ENCODE results near the gene ENOPH1.

ENOPH1 gene

DNA sequence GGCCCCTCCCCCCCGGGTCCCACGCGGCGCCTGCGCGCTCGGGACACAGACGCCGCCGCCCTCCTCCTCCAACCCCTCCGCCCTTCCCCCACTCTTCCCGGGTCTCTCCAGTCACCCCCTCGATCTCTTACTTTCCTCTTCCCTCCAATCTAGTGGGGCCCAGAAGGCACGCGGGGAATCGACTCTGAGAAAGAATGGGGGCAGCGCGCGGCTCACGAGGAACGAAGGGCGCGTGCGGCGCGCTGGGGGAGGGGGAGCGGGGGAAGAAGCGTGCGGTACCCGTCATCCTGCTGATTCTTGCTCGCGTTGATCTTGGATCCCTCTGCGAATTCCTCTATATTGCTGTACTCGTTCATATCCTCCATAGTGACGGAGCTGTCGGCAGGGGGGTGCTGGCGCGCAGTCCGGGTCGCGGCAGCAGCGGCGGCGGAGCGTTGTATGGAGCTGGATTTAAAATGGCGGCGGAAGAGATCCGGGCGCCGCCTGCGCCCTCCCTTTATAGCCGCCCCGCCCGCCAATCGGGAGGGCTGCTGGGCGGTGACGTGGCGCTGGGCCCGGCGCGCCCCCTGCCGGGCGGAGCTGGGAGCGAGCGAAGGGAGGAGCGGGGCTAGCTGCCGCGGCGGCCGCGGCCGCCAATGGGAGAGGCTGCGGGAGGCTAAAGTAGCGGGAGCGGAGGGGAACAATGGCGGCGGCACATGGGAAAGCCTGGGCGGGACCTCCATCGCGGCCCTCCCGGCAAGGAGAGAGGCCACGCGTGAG, 1.2 kb upstream of the ENOPH1 start (continued):
- no peak for TF ChIP-seq ZNF248 (tag by site-specific recombination; IDR thresholded peaks at IDR 0.05)
- TF ChIP-seq, protein P1, sequence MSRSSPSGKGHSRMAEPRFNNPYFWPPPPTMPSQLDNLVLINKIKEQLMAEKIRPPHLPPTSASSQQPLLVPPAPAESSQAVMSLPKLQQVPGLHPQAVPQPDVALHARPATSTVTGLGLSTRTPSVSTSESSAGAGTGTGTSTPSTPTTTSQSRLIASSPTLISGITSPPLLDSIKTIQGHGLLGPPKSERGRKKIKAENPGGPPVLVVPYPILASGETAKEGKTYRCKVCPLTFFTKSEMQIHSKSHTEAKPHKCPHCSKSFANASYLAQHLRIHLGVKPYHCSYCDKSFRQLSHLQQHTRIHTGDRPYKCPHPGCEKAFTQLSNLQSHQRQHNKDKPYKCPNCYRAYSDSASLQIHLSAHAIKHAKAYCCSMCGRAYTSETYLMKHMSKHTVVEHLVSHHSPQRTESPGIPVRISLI (tag by site-specific recombination; IDR thresholded peaks at IDR 0.05): no peak
- TF ChIP-seq, protein P2, sequence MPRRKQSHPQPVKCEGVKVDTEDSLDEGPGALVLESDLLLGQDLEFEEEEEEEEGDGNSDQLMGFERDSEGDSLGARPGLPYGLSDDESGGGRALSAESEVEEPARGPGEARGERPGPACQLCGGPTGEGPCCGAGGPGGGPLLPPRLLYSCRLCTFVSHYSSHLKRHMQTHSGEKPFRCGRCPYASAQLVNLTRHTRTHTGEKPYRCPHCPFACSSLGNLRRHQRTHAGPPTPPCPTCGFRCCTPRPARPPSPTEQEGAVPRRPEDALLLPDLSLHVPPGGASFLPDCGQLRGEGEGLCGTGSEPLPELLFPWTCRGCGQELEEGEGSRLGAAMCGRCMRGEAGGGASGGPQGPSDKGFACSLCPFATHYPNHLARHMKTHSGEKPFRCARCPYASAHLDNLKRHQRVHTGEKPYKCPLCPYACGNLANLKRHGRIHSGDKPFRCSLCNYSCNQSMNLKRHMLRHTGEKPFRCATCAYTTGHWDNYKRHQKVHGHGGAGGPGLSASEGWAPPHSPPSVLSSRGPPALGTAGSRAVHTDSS (tag by site-specific recombination; IDR thresholded peaks at IDR 0.05): no peak
- TF ChIP-seq ZNF366 (tag by site-specific recombination; conservative IDR thresholded peaks at IDR 0.05): peak; percentile 42; the same call in 1 of the 2 replicates
- TF ChIP-seq TRIM28 (IDR thresholded peaks at IDR 0.05; ENCODE audit: borderline replicate concordance, low read length): no peak
- no peak for TF ChIP-seq ZBTB20 (tag by site-specific recombination; IDR thresholded peaks at IDR 0.05)
- TF ChIP-seq, protein P3, sequence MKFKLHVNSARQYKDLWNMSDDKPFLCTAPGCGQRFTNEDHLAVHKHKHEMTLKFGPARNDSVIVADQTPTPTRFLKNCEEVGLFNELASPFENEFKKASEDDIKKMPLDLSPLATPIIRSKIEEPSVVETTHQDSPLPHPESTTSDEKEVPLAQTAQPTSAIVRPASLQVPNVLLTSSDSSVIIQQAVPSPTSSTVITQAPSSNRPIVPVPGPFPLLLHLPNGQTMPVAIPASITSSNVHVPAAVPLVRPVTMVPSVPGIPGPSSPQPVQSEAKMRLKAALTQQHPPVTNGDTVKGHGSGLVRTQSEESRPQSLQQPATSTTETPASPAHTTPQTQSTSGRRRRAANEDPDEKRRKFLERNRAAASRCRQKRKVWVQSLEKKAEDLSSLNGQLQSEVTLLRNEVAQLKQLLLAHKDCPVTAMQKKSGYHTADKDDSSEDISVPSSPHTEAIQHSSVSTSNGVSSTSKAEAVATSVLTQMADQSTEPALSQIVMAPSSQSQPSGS (tag by site-specific recombination; IDR thresholded peaks at IDR 0.05; ENCODE audit: low read depth): no peak
- TF ChIP-seq ZNF473 (tag by site-specific recombination; IDR thresholded peaks at IDR 0.05): no peak
- TF ChIP-seq, protein P4, sequence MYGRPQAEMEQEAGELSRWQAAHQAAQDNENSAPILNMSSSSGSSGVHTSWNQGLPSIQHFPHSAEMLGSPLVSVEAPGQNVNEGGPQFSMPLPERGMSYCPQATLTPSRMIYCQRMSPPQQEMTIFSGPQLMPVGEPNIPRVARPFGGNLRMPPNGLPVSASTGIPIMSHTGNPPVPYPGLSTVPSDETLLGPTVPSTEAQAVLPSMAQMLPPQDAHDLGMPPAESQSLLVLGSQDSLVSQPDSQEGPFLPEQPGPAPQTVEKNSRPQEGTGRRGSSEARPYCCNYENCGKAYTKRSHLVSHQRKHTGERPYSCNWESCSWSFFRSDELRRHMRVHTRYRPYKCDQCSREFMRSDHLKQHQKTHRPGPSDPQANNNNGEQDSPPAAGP (tag by site-specific recombination; IDR thresholded peaks at IDR 0.05): 0 out of 2 replicates have a peak, but pooled peaks have one; percentile 32
- peak; percentile 66 for TF ChIP-seq SP2 (tag by site-specific recombination; IDR thresholded peaks at IDR 0.05)
- TF ChIP-seq ZNF214 (tag by site-specific recombination; IDR thresholded peaks at IDR 0.05; ENCODE audit: borderline replicate concordance): no peak
- TF ChIP-seq, protein P5, sequence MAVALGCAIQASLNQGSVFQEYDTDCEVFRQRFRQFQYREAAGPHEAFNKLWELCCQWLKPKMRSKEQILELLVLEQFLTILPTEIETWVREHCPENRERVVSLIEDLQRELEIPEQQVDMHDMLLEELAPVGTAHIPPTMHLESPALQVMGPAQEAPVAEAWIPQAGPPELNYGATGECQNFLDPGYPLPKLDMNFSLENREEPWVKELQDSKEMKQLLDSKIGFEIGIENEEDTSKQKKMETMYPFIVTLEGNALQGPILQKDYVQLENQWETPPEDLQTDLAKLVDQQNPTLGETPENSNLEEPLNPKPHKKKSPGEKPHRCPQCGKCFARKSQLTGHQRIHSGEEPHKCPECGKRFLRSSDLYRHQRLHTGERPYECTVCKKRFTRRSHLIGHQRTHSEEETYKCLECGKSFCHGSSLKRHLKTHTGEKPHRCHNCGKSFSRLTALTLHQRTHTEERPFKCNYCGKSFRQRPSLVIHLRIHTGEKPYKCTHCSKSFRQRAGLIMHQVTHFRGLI (tag by site-specific recombination; IDR thresholded peaks at IDR 0.05): no peak
- no peak for TF ChIP-seq ZNF830 (tag by site-specific recombination; IDR thresholded peaks at IDR 0.05; ENCODE audit: low read depth)
- TF ChIP-seq, protein P6, sequence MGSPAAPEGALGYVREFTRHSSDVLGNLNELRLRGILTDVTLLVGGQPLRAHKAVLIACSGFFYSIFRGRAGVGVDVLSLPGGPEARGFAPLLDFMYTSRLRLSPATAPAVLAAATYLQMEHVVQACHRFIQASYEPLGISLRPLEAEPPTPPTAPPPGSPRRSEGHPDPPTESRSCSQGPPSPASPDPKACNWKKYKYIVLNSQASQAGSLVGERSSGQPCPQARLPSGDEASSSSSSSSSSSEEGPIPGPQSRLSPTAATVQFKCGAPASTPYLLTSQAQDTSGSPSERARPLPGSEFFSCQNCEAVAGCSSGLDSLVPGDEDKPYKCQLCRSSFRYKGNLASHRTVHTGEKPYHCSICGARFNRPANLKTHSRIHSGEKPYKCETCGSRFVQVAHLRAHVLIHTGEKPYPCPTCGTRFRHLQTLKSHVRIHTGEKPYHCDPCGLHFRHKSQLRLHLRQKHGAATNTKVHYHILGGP (tag by site-specific recombination; IDR thresholded peaks at IDR 0.05): no peak
- TF ChIP-seq ZNF521 (tag by site-specific recombination; IDR thresholded peaks at IDR 0.05): no peak
- TF ChIP-seq, protein P7, sequence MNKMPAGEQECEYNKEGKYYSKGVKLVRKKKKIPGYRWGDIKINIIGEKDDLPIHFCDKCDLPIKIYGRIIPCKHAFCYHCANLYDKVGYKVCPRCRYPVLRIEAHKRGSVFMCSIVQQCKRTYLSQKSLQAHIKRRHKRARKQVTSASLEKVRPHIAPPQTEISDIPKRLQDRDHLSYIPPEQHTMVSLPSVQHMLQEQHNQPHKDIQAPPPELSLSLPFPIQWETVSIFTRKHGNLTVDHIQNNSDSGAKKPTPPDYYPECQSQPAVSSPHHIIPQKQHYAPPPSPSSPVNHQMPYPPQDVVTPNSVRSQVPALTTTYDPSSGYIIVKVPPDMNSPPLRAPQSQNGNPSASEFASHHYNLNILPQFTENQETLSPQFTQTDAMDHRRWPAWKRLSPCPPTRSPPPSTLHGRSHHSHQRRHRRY (tag by site-specific recombination; IDR thresholded peaks at IDR 0.05): no peak
- TF ChIP-seq KLF8 (tag by site-specific recombination; IDR thresholded peaks at IDR 0.05): peak; percentile 69; the same call in 1 of the 2 replicates
- peak; percentile 74 for TF ChIP-seq GLIS2 (tag by site-specific recombination; IDR thresholded peaks at IDR 0.05)
- TF ChIP-seq, protein P8, sequence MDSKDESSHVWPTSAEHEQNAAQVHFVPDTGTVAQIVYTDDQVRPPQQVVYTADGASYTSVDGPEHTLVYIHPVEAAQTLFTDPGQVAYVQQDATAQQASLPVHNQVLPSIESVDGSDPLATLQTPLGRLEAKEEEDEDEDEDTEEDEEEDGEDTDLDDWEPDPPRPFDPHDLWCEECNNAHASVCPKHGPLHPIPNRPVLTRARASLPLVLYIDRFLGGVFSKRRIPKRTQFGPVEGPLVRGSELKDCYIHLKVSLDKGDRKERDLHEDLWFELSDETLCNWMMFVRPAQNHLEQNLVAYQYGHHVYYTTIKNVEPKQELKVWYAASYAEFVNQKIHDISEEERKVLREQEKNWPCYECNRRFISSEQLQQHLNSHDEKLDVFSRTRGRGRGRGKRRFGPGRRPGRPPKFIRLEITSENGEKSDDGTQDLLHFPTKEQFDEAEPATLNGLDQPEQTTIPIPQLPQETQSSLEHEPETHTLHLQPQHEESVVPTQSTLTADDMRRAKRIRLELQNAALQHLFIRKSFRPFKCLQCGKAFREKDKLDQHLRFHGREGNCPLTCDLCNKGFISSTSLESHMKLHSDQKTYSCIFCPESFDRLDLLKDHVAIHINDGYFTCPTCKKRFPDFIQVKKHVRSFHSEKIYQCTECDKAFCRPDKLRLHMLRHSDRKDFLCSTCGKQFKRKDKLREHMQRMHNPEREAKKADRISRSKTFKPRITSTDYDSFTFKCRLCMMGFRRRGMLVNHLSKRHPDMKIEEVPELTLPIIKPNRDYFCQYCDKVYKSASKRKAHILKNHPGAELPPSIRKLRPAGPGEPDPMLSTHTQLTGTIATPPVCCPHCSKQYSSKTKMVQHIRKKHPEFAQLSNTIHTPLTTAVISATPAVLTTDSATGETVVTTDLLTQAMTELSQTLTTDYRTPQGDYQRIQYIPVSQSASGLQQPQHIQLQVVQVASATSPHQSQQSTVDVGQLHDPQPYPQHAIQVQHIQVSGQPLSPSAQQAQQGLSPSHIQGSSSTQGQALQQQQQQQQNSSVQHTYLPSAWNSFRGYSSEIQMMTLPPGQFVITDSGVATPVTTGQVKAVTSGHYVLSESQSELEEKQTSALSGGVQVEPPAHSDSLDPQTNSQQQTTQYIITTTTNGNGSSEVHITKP (tag by site-specific recombination; IDR thresholded peaks at IDR 0.05): peak; percentile 31; the same call in 1 of the 2 replicates
- 0 out of 2 replicates have a peak, but pooled peaks have one; percentile 4 for TF ChIP-seq ZNF391 (tag by site-specific recombination; IDR thresholded peaks at IDR 0.05; ENCODE audit: borderline replicate concordance, low read depth)
- TF ChIP-seq, protein P9, sequence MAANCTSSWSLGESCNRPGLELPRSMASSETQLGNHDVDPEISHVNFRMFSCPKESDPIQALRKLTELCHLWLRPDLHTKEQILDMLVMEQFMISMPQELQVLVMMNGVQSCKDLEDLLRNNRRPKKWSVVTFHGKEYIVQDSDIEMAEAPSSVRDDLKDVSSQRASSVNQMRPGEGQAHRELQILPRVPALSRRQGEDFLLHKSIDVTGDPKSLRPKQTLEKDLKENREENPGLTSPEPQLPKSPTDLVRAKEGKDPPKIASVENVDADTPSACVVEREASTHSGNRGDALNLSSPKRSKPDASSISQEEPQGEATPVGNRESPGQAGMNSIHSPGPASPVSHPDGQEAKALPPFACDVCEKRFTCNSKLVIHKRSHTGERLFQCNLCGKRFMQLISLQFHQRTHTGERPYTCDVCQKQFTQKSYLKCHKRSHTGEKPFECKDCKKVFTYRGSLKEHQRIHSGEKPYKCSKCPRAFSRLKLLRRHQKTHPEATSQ (tag by site-specific recombination; IDR thresholded peaks at IDR 0.05): no peak

All from HEK293 (cell line).